HepG2 (cell line): ENCODE results near the gene CPXM1. TPM values are rescaled to one million over a fixed set of nuclear protein-coding genes. Genes with fewer than 3 reads are reported as not detected.

Experiments
- ETV5 ChIP-seq: IDR thresholded peaks from 2 replicates; pipeline ENCODE4 v1.6.1; 2018; ENCODE audit warnings: missing biosample characterization, missing genetic modification reagents, inconsistent platforms, borderline replicate concordance
- HCFC1 ChIP-seq: fragments of 150-350 bp; IDR thresholded peaks from 2 replicates; pipeline ENCODE4 v1.6.1; 2014; ENCODE audit warnings: low read depth, low read length
- HOXA3 ChIP-seq: sonication (generic); formaldehyde crosslinking; IDR thresholded peaks from 2 replicates; pipeline ENCODE4 v1.5.0; 2020; ENCODE audit warnings: missing genetic modification reagents
- KDM5A ChIP-seq: fragments of 200-600 bp; sonication (generic); IDR thresholded peaks from 2 replicates; pipeline ENCODE4 v1.7.0; 2018; ENCODE audit warnings: antibody characterized with exemption, mild to moderate bottlenecking, low read length, borderline replicate concordance
- MLLT10 ChIP-seq: sonication (generic); formaldehyde crosslinking; IDR thresholded peaks from 2 replicates; pipeline ENCODE4 v1.4.0; 2020; ENCODE audit warnings: missing genetic modification reagents
- RXRA ChIP-seq: sonication (generic); formaldehyde crosslinking; IDR thresholded peaks from 2 replicates; pipeline ENCODE4 v1.5.1; 2020; ENCODE audit warnings: missing genetic modification reagents
- TOE1 ChIP-seq: sonication (generic); formaldehyde crosslinking; IDR thresholded peaks from 2 replicates; pipeline ENCODE4 v1.4.0; 2020; ENCODE audit warnings: mild to moderate bottlenecking, missing genetic modification reagents
- ZKSCAN8 ChIP-seq: IDR thresholded peaks from 2 replicates; pipeline ENCODE4 v1.6.1; 2016; ENCODE audit warnings: borderline replicate concordance, missing genetic modification reagents, missing compliant biosample characterization
- polyA plus RNA-seq, 8 experiments: library from polyadenylated mRNA; depleted of rRNA in 3 of 8; stranded (reverse) in 7 of 8; unstranded in 1 of 8; fragments of >200 nt; fragmentation: Illumina TruSeq in 4 of 8; extraction: Trizol in 4 of 8; gene quantifications; 2 replicates each; pipeline versions ENCODE4 v1.2.1 to v1.2.3, GENCODE V29; 2011 to 2016; ENCODE audit warnings: low read depth in 4 of 8, missing spikeins in 1 of 8, mixed read lengths in 1 of 8; ENCODE audit not compliant: insufficient read depth in 1 of 8
- total RNA-seq, 5 experiments: library from RNA; depleted of rRNA; stranded (reverse); fragments of >200 nt; fragmentation: Illumina TruSeq; extraction: Trizol; gene quantifications; 2 replicates each; pipeline ENCODE4 v1.2.3, GENCODE V29; 2016; ENCODE audit warnings: low read depth in 1 of 5
- TF ChIP-seq, protein P1 (sequence below): sonication (generic); formaldehyde crosslinking; conservative IDR thresholded peaks from 2 replicates; pipeline ENCODE4 v1.8.1; 2023; ENCODE audit warnings: missing genetic modification reagents
- TF ChIP-seq, protein P2 (sequence below): sonication (generic); formaldehyde crosslinking; conservative IDR thresholded peaks from 2 replicates; pipeline ENCODE4 v1.8.0; 2022; ENCODE audit warnings: low read depth, missing genetic modification reagents
- TF ChIP-seq, protein P3 (sequence below): sonication (generic); formaldehyde crosslinking; IDR thresholded peaks from 2 replicates; pipeline ENCODE4 v1.5.0; 2020; ENCODE audit warnings: missing genetic modification reagents
- TF ChIP-seq, protein P4 (sequence below): sonication (generic); formaldehyde crosslinking; conservative IDR thresholded peaks from 2 replicates; pipeline ENCODE4 v1.4.0; 2020; ENCODE audit warnings: missing genetic modification reagents
- TF ChIP-seq, protein P5 (sequence below): sonication (generic); formaldehyde crosslinking; IDR thresholded peaks from 2 replicates; pipeline ENCODE4 v1.8.1; 2022; ENCODE audit warnings: low read depth, mild to moderate bottlenecking, missing genetic modification reagents
- TF ChIP-seq, protein P6 (sequence below): sonication (generic); formaldehyde crosslinking; IDR thresholded peaks from 2 replicates; pipeline ENCODE4 v1.5.0; 2020; ENCODE audit warnings: mild to moderate bottlenecking, missing genetic modification reagents

The CPXM1 gene
- total and polyA plus RNA-seq, 2 of the 13 experiments (the other 11 are each of a cell fraction or from before 2014, with no cell fraction given) = 0.07 TPM; not detected in 1

DNA sequence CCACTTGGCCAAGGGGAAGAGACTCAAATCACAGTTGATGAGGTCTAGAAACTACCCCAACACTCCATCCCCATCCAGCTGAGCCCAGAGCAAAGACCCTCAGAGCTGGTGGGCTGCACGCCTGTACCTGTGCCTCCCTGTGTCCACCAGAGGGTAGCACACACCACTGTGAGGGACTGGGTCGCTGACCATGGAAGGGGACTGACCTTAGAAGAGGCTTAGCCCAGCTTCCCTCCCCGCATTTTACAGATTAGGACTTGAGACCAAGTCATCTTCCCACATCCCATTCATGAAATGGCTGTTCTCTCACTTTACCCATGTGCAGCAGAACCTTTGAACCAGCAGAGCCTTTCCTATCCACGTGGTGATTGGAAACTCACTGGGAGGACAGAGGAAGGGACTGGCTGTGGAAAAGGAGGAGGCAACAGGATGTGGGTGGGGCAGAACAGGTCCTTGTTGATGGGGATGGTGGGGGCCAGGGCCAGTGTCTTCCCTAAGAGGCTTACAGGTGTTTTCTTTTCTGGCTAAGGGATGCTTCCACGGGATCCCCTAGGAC lies 44.3 kb downstream of the CPXM1 start (continued):
- no peak for TF ChIP-seq KDM5A
- TF ChIP-seq TOE1 = no peak
- TF ChIP-seq, protein P1, sequence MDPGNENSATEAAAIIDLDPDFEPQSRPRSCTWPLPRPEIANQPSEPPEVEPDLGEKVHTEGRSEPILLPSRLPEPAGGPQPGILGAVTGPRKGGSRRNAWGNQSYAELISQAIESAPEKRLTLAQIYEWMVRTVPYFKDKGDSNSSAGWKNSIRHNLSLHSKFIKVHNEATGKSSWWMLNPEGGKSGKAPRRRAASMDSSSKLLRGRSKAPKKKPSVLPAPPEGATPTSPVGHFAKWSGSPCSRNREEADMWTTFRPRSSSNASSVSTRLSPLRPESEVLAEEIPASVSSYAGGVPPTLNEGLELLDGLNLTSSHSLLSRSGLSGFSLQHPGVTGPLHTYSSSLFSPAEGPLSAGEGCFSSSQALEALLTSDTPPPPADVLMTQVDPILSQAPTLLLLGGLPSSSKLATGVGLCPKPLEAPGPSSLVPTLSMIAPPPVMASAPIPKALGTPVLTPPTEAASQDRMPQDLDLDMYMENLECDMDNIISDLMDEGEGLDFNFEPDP (CRISPR knock-in tag) = no peak
- TF ChIP-seq ETV5 = no peak
- TF ChIP-seq, protein P2, sequence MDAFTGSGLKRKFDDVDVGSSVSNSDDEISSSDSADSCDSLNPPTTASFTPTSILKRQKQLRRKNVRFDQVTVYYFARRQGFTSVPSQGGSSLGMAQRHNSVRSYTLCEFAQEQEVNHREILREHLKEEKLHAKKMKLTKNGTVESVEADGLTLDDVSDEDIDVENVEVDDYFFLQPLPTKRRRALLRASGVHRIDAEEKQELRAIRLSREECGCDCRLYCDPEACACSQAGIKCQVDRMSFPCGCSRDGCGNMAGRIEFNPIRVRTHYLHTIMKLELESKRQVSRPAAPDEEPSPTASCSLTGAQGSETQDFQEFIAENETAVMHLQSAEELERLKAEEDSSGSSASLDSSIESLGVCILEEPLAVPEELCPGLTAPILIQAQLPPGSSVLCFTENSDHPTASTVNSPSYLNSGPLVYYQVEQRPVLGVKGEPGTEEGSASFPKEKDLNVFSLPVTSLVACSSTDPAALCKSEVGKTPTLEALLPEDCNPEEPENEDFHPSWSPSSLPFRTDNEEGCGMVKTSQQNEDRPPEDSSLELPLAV (CRISPR knock-in tag) = no peak
- TF ChIP-seq MLLT10 (CRISPR knock-in tag) = no peak
- TF ChIP-seq RXRA (CRISPR knock-in tag) = no peak; the same call in 1 of the 2 replicates
- TF ChIP-seq, protein P3, sequence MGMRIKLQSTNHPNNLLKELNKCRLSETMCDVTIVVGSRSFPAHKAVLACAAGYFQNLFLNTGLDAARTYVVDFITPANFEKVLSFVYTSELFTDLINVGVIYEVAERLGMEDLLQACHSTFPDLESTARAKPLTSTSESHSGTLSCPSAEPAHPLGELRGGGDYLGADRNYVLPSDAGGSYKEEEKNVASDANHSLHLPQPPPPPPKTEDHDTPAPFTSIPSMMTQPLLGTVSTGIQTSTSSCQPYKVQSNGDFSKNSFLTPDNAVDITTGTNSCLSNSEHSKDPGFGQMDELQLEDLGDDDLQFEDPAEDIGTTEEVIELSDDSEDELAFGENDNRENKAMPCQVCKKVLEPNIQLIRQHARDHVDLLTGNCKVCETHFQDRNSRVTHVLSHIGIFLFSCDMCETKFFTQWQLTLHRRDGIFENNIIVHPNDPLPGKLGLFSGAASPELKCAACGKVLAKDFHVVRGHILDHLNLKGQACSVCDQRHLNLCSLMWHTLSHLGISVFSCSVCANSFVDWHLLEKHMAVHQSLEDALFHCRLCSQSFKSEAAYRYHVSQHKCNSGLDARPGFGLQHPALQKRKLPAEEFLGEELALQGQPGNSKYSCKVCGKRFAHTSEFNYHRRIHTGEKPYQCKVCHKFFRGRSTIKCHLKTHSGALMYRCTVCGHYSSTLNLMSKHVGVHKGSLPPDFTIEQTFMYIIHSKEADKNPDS (CRISPR knock-in tag) = no peak
- TF ChIP-seq ZKSCAN8 (CRISPR knock-in tag) = no peak
- TF ChIP-seq HCFC1 = 0 out of 2 replicates have a peak, but pooled peaks have one; percentile 6
- TF ChIP-seq, protein P4, sequence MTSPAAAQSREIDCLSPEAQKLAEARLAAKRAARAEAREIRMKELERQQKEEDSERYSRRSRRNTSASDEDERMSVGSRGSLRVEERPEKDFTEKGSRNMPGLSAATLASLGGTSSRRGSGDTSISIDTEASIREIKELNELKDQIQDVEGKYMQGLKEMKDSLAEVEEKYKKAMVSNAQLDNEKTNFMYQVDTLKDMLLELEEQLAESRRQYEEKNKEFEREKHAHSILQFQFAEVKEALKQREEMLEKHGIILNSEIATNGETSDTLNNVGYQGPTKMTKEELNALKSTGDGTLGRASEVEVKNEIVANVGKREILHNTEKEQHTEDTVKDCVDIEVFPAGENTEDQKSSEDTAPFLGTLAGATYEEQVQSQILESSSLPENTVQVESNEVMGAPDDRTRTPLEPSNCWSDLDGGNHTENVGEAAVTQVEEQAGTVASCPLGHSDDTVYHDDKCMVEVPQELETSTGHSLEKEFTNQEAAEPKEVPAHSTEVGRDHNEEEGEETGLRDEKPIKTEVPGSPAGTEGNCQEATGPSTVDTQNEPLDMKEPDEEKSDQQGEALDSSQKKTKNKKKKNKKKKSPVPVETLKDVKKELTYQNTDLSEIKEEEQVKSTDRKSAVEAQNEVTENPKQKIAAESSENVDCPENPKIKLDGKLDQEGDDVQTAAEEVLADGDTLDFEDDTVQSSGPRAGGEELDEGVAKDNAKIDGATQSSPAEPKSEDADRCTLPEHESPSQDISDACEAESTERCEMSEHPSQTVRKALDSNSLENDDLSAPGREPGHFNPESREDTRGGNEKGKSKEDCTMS (CRISPR knock-in tag) = no peak
- TF ChIP-seq, protein P5, sequence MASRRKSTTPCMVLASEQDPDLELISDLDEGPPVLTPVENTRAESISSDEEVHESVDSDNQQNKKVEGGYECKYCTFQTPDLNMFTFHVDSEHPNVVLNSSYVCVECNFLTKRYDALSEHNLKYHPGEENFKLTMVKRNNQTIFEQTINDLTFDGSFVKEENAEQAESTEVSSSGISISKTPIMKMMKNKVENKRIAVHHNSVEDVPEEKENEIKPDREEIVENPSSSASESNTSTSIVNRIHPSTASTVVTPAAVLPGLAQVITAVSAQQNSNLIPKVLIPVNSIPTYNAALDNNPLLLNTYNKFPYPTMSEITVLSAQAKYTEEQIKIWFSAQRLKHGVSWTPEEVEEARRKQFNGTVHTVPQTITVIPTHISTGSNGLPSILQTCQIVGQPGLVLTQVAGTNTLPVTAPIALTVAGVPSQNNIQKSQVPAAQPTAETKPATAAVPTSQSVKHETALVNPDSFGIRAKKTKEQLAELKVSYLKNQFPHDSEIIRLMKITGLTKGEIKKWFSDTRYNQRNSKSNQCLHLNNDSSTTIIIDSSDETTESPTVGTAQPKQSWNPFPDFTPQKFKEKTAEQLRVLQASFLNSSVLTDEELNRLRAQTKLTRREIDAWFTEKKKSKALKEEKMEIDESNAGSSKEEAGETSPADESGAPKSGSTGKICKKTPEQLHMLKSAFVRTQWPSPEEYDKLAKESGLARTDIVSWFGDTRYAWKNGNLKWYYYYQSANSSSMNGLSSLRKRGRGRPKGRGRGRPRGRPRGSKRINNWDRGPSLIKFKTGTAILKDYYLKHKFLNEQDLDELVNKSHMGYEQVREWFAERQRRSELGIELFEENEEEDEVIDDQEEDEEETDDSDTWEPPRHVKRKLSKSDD (CRISPR knock-in tag) = no peak
- TF ChIP-seq, protein P6, sequence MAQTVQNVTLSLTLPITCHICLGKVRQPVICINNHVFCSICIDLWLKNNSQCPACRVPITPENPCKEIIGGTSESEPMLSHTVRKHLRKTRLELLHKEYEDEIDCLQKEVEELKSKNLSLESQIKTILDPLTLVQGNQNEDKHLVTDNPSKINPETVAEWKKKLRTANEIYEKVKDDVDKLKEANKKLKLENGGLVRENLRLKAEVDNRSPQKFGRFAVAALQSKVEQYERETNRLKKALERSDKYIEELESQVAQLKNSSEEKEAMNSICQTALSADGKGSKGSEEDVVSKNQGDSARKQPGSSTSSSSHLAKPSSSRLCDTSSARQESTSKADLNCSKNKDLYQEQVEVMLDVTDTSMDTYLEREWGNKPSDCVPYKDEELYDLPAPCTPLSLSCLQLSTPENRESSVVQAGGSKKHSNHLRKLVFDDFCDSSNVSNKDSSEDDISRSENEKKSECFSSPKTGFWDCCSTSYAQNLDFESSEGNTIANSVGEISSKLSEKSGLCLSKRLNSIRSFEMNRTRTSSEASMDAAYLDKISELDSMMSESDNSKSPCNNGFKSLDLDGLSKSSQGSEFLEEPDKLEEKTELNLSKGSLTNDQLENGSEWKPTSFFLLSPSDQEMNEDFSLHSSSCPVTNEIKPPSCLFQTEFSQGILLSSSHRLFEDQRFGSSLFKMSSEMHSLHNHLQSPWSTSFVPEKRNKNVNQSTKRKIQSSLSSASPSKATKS (CRISPR knock-in tag) = no peak
- TF ChIP-seq HOXA3 (CRISPR knock-in tag) = peak; percentile 40; the same call in 1 of the 2 replicates
